ENCODE results near the gene ITPA.

The ITPA gene

GRCh38 chr20:3258429-3258828 lies 49.1 kb downstream of the ITPA start:
- H3K36me3 ChIP-seq (ENCODE audit: insufficient read depth, low read length): peaks cover 33% of the 10 kb centered on the region; the same call in 1 of the 2 replicates
- no peaks in the 10 kb centered on the region for H3K79me2 ChIP-seq (ENCODE audit: insufficient read depth, low read length)
- H3K9me3 ChIP-seq (ENCODE audit: insufficient read depth, low read depth, low read length): no peaks in the 10 kb centered on the region
- no peaks in the 10 kb centered on the region for H4K20me1 ChIP-seq (ENCODE audit: insufficient read depth, low read length, poor library complexity, severe bottlenecking)
- TF ChIP-seq EZH2phosphoT487 (IDR thresholded peaks at IDR 0.05; ENCODE audit: borderline replicate concordance) (no peak), CTCF (conservative IDR thresholded peaks at IDR 0.05; ENCODE audit: low read length) (no peak)
- no peaks in the 10 kb centered on the region for H3K9me2 ChIP-seq (replicated peaks; ENCODE audit: low read depth, low read length)
- no peaks in the 10 kb centered on the region for H3K4me1 ChIP-seq (ENCODE audit: insufficient read depth, low read length, poor library complexity, severe bottlenecking)
- no peaks in the 10 kb centered on the region for H3F3A ChIP-seq (ENCODE audit: low read depth)
- no peak overlapping the region for H2AFZ ChIP-seq (ENCODE audit: low read length)
- no peak overlapping the region for H3K4me3 ChIP-seq (ENCODE audit: low read length, poor library complexity, severe bottlenecking)
- no peak overlapping the region for H3K4me2 ChIP-seq (ENCODE audit: low read depth, low read length, poor library complexity, severe bottlenecking)
- H3K9ac ChIP-seq (ENCODE audit: low read depth, low read length, poor library complexity, severe bottlenecking): no peak overlapping the region
- no peaks in the 10 kb centered on the region for H3K27me3 ChIP-seq (ENCODE audit: insufficient read depth, low read length, poor library complexity, severe bottlenecking)

DNA sequence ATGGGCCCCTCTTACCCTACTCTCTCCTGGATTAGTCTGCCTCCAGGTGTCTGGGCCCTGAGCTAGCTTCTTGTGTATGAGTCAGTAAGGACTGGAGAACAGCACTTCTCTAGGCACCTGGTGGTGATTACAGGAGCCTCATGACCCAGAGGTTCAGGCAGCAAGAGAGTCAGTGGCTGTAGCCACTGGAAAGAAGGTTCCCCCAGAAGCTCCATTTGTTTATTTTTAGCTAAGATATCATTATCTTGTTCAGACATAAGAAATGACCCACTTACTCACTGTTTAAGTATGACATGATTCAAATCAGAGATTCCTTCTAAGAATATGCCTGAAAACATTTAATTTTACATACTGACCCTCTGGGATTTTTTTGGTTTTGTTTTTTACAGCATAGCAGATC lies 53.3 kb downstream of the ITPA start:
- Histone ChIP-seq H3K9me2 (replicated peaks; ENCODE audit: low read depth, low read length) (no peaks in the 10 kb centered on the region), H3K4me3 (ENCODE audit: low read length, poor library complexity, severe bottlenecking) (no peak overlapping the region), H4K20me1 (ENCODE audit: insufficient read depth, low read length, poor library complexity, severe bottlenecking) (no peaks in the 10 kb centered on the region), H3F3A (ENCODE audit: low read depth) (no peaks in the 10 kb centered on the region), H3K9me3 (ENCODE audit: insufficient read depth, low read depth, low read length) (no peaks in the 10 kb centered on the region), H3K36me3 (ENCODE audit: insufficient read depth, low read length) (peaks cover 15% of the 10 kb centered on the region; the same call in 1 of the 2 replicates), H3K79me2 (ENCODE audit: insufficient read depth, low read length) (no peaks in the 10 kb centered on the region), H3K27me3 (ENCODE audit: insufficient read depth, low read length, poor library complexity, severe bottlenecking) (no peaks in the 10 kb centered on the region), H3K4me1 (ENCODE audit: insufficient read depth, low read length, poor library complexity, severe bottlenecking) (no peaks in the 10 kb centered on the region), H3K9ac (ENCODE audit: low read depth, low read length, poor library complexity, severe bottlenecking) (no peak overlapping the region), H2AFZ (ENCODE audit: low read length) (no peak overlapping the region), H3K4me2 (ENCODE audit: low read depth, low read length, poor library complexity, severe bottlenecking) (no peak overlapping the region)
- TF ChIP-seq CTCF (conservative IDR thresholded peaks at IDR 0.05; ENCODE audit: low read length) (no peak), EZH2phosphoT487 (IDR thresholded peaks at IDR 0.05; ENCODE audit: borderline replicate concordance) (no peak)

- H3K9me2 ChIP-seq (replicated peaks; ENCODE audit: low read depth, low read length): no peaks in the 10 kb centered on the region
- no peaks in the 10 kb centered on the region for H3F3A ChIP-seq (ENCODE audit: low read depth)
- no peaks in the 10 kb centered on the region for H3K9me3 ChIP-seq (ENCODE audit: insufficient read depth, low read depth, low read length)
- H3K36me3 ChIP-seq (ENCODE audit: insufficient read depth, low read length): peaks cover 4% of the 10 kb centered on the region; the same call in 1 of the 2 replicates
- H3K79me2 ChIP-seq (ENCODE audit: insufficient read depth, low read length): no peaks in the 10 kb centered on the region
- H3K9ac ChIP-seq (ENCODE audit: low read depth, low read length, poor library complexity, severe bottlenecking): no peak overlapping the region
- TF ChIP-seq EZH2phosphoT487 (IDR thresholded peaks at IDR 0.05; ENCODE audit: borderline replicate concordance) (no peak), CTCF (conservative IDR thresholded peaks at IDR 0.05; ENCODE audit: low read length) (no peak)
- no peak overlapping the region for H2AFZ ChIP-seq (ENCODE audit: low read length)
- no peak overlapping the region for H3K4me2 ChIP-seq (ENCODE audit: low read depth, low read length, poor library complexity, severe bottlenecking)
- H3K4me1 ChIP-seq (ENCODE audit: insufficient read depth, low read length, poor library complexity, severe bottlenecking): no peaks in the 10 kb centered on the region
- no peaks in the 10 kb centered on the region for H3K27me3 ChIP-seq (ENCODE audit: insufficient read depth, low read length, poor library complexity, severe bottlenecking)
- no peaks in the 10 kb centered on the region for H4K20me1 ChIP-seq (ENCODE audit: insufficient read depth, low read length, poor library complexity, severe bottlenecking)
- no peak overlapping the region for H3K4me3 ChIP-seq (ENCODE audit: low read length, poor library complexity, severe bottlenecking)
Measured at GRCh38 chr20:3270051-3270450, 60.8 kb downstream of the ITPA start.

Data from Loucy (cell line).